Nephron (organoid): ENCODE data around the gene MTA1.

Source experiments
- H3K27ac Mint-ChIP-seq, 3 experiments: 2 replicates each; pipeline ENCODE4 v1.8.0; 2020; ENCODE audit warnings: mixed read lengths in 3 of 3, mild to moderate bottlenecking in 2 of 3, moderate library complexity in 1 of 3
- H3K27me3 Mint-ChIP-seq: 2 replicates; pipeline ENCODE4 v1.8.0; 2021; ENCODE audit warnings: low read depth, mild to moderate bottlenecking, moderate library complexity, mixed read lengths
- H3K36me3 Mint-ChIP-seq: 2 replicates; pipeline ENCODE4 v1.8.0; 2020; ENCODE audit warnings: low read depth, mixed read lengths
- H3K4me1 Mint-ChIP-seq: 2 replicates; pipeline ENCODE4 v1.8.0; 2020; ENCODE audit warnings: mixed read lengths
- H3K4me3 Mint-ChIP-seq, 3 experiments: 2 replicates each; pipeline ENCODE4 v1.8.0; 2020; ENCODE audit warnings: mild to moderate bottlenecking in 3 of 3, mixed read lengths in 3 of 3, moderate library complexity in 2 of 3
- H3K9me3 Mint-ChIP-seq: 2 replicates; pipeline ENCODE4 v1.8.0; 2020; ENCODE audit warnings: mixed read lengths
- CTCF ChIP-seq, 3 experiments: fragments of 200-600 bp; sonication (generic); IDR thresholded peaks; one replicate each; pipeline ENCODE4 v1.5.0; 2021; ENCODE audit warnings: antibody characterized with exemption in 3 of 3; ENCODE audit not compliant: unreplicated experiment in 3 of 3

The MTA1 gene

DNA sequence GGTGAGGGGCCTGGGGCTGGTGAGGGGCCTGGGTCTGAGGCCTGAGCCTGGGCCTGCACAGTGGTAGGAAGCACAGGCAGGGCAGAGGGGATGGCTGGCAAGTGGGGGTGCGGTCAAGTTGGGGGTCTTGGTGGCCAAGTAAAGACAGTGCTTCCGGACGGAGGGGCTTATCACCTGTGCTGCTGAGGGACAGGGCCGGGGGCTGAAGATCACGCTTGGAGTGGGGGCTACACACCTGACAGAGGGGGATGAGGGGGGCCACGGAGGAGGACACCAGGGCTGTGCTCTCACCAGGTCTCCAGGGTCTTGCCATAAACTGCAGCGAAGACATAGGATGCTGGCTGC is 83.6 kb downstream of the MTA1 start:
- no peaks in the 10 kb centered on the region for H3K4me1 Mint-ChIP-seq

DNA sequence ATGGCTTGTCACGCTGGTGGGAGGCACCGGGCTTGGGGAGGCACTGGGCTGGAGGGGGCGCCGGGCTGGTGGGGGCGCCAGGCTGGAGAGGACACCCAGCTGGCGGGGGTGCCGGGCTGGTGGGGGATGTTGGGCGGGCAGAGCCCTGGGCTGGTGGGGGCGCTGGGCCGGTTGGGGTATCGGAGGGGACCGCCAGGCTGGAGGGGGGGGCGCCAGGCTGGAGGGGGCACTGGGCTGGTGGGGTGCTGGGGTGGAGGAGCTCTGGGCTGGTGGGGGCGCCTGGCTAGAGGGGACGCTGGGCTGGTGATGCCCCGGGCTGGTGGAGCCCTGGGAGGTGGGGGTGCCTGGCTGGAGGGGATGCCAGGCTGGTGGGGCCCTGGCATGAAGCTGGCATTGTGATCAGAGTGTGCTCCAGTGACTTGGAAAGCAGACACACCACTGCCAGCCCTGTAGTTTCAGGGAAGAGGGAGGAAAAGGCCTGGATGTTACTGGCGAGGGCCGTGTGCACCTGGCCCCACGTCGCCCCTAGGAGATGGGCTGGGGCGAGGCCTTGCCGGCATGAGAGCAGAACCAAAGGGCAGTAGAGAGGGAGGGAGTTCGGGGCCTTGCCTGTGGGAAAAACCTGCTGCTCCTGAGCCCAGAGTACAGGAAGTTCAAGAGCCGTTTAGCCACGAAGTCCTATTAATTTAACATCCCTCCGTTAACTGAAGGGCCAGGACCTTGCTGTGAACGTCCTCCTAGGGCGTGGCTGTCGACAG is 84.5 kb downstream of the MTA1 start:
- no peaks in the 10 kb centered on the region for H3K9me3 Mint-ChIP-seq
- no peak for TF ChIP-seq CTCF (IDR thresholded peaks at IDR 0.05; ENCODE audit: unreplicated experiment in 3 of 3)
- no peaks in the 10 kb centered on the region for H3K4me1 Mint-ChIP-seq
- H3K27me3 Mint-ChIP-seq = peaks cover 11% of the 10 kb centered on the region
- no peak overlapping the region for H3K27ac Mint-ChIP-seq
- no peak overlapping the region for H3K4me3 Mint-ChIP-seq
- no peaks in the 10 kb centered on the region for H3K36me3 Mint-ChIP-seq

More for the DNA sequence above, 83.6 kb downstream of the MTA1 start:
- Mint-ChIP-seq H3K36me3 (no peaks in the 10 kb centered on the region), H3K27me3 (peaks cover 6% of the 10 kb centered on the region), H3K27ac (no peak overlapping the region), H3K4me3 (no peak overlapping the region), H3K9me3 (no peaks in the 10 kb centered on the region)
- TF ChIP-seq CTCF (IDR thresholded peaks at IDR 0.05; ENCODE audit: unreplicated experiment in 3 of 3) = no peak

DNA sequence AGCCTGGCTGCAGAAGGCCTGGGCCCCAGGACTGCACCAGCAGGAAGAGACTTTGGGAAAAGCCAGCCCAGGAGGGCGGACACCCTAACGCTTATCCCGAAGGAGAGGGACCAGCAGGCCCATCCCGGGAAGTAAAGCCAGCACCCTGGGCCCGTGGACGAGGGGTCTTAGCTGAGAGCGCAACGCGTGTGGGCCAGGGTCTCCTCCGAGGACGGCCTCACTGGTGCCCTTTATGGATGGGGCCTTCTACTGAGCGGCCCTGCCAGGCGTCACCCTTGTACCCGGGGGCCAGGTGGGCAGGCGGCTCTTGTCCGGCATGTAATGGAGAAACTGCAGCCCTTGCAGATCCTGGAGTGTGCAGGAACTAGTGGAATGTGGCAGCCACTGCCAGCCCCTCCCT is 85.5 kb downstream of the MTA1 start:
- no peak for TF ChIP-seq CTCF (IDR thresholded peaks at IDR 0.05; ENCODE audit: unreplicated experiment in 3 of 3)
- H3K4me3 Mint-ChIP-seq = no peak overlapping the region
- H3K27me3 Mint-ChIP-seq = peaks cover 11% of the 10 kb centered on the region
- no peaks in the 10 kb centered on the region for H3K9me3 Mint-ChIP-seq
- no peak overlapping the region for H3K27ac Mint-ChIP-seq
- H3K4me1 Mint-ChIP-seq = no peaks in the 10 kb centered on the region
- no peaks in the 10 kb centered on the region for H3K36me3 Mint-ChIP-seq

- Mint-ChIP-seq H3K27me3 (peaks cover 27% of the 10 kb centered on the region), H3K4me3 (no peak overlapping the region), H3K27ac (no peak overlapping the region), H3K36me3 (no peaks in the 10 kb centered on the region), H3K4me1 (no peaks in the 10 kb centered on the region), H3K9me3 (no peaks in the 10 kb centered on the region)
- no peak for TF ChIP-seq CTCF (IDR thresholded peaks at IDR 0.05; ENCODE audit: unreplicated experiment in 3 of 3)
Measured at GRCh38 chr14:105507247-105507646, 87.6 kb downstream of the MTA1 start.

GRCh38 chr14:105508069-105508468 is 88.4 kb downstream of the MTA1 start:
- H3K27ac Mint-ChIP-seq = no peak overlapping the region

More at GRCh38 chr14:105508069-105508468, 88.4 kb downstream of the MTA1 start:
- no peak overlapping the region for H3K4me3 Mint-ChIP-seq
- H3K4me1 Mint-ChIP-seq = no peaks in the 10 kb centered on the region
- no peaks in the 10 kb centered on the region for H3K9me3 Mint-ChIP-seq
- no peak for TF ChIP-seq CTCF (IDR thresholded peaks at IDR 0.05; ENCODE audit: unreplicated experiment in 3 of 3)
- no peaks in the 10 kb centered on the region for H3K36me3 Mint-ChIP-seq
- peaks cover 33% of the 10 kb centered on the region for H3K27me3 Mint-ChIP-seq
